Measurements from ENCODE around the gene SLC35F1.

The SLC35F1 gene

GRCh38 chr6:118260833-118261232, 353.8 kb downstream of the SLC35F1 start (continued):
- TF ChIP-seq CREB5 (CRISPR knock-in tag; IDR thresholded peaks at IDR 0.05; ENCODE audit: low read depth), result no peak
- TF ChIP-seq CSRNP3 (CRISPR knock-in tag; IDR thresholded peaks at IDR 0.05), result no peak
- no peak for TF ChIP-seq ZNF70 (CRISPR knock-in tag; IDR thresholded peaks at IDR 0.05)
- no peak for TF ChIP-seq ZNF8 (CRISPR knock-in tag; IDR thresholded peaks at IDR 0.05)
- no peak for TF ChIP-seq ARNTL (CRISPR knock-in tag; IDR thresholded peaks at IDR 0.05; ENCODE audit: borderline replicate concordance, low read depth)
- no peak for TF ChIP-seq ISL1 (CRISPR knock-in tag; IDR thresholded peaks at IDR 0.05)
- TF ChIP-seq GLIS3 (CRISPR knock-in tag; IDR thresholded peaks at IDR 0.05), result no peak
- no peak for TF ChIP-seq ESRRG (CRISPR knock-in tag; IDR thresholded peaks at IDR 0.05)
- TF ChIP-seq PPARA (CRISPR knock-in tag; IDR thresholded peaks at IDR 0.05; ENCODE audit: borderline replicate concordance), result no peak

GRCh38 chr6:118263921-118264486, 356.9 kb downstream of the SLC35F1 start:
- TF ChIP-seq POU6F1 (CRISPR knock-in tag; IDR thresholded peaks at IDR 0.05; ENCODE audit: borderline replicate concordance, low read depth) (no peak), ESRRG (CRISPR knock-in tag; IDR thresholded peaks at IDR 0.05) (no peak), TSHZ2 (CRISPR knock-in tag; IDR thresholded peaks at IDR 0.05) (no peak), RARB (CRISPR knock-in tag; IDR thresholded peaks at IDR 0.05) (no peak)
- ATAC-seq, result peak; percentile 69; the same call in 1 of the 3 replicates

GRCh38 chr6:118269659-118270058, 362.6 kb downstream of the SLC35F1 start:
- ATAC-seq, result no peak
- TF ChIP-seq RARB (CRISPR knock-in tag; IDR thresholded peaks at IDR 0.05) (no peak), ZFP30 (CRISPR knock-in tag; IDR thresholded peaks at IDR 0.05) (no peak), TCF4 (CRISPR knock-in tag; IDR thresholded peaks at IDR 0.05; ENCODE audit: borderline replicate concordance) (no peak), ZNF70 (CRISPR knock-in tag; IDR thresholded peaks at IDR 0.05) (no peak), ZC3H10 (CRISPR knock-in tag; IDR thresholded peaks at IDR 0.05) (no peak), CSRNP3 (CRISPR knock-in tag; IDR thresholded peaks at IDR 0.05) (no peak), BACH2 (CRISPR knock-in tag; IDR thresholded peaks at IDR 0.05; ENCODE audit: borderline replicate concordance) (no peak), CSDC2 (CRISPR knock-in tag; IDR thresholded peaks at IDR 0.05) (no peak), SNAI2 (CRISPR knock-in tag; IDR thresholded peaks at IDR 0.05) (no peak), TSHZ2 (CRISPR knock-in tag; IDR thresholded peaks at IDR 0.05) (no peak), ZNF565 (CRISPR knock-in tag; conservative IDR thresholded peaks at IDR 0.05; ENCODE audit: low read depth) (no peak), POU6F1 (CRISPR knock-in tag; IDR thresholded peaks at IDR 0.05; ENCODE audit: borderline replicate concordance, low read depth) (no peak), PATZ1 (CRISPR knock-in tag; IDR thresholded peaks at IDR 0.05; ENCODE audit: borderline replicate concordance) (no peak), ZNF8 (CRISPR knock-in tag; IDR thresholded peaks at IDR 0.05) (no peak), OSR1 (CRISPR knock-in tag; IDR thresholded peaks at IDR 0.05) (no peak), ZFP3 (CRISPR knock-in tag; IDR thresholded peaks at IDR 0.05) (no peak), TOX (CRISPR knock-in tag; IDR thresholded peaks at IDR 0.05; ENCODE audit: borderline replicate concordance) (no peak)
